ENCODE measurements around the gene MYADML2.

DNA sequence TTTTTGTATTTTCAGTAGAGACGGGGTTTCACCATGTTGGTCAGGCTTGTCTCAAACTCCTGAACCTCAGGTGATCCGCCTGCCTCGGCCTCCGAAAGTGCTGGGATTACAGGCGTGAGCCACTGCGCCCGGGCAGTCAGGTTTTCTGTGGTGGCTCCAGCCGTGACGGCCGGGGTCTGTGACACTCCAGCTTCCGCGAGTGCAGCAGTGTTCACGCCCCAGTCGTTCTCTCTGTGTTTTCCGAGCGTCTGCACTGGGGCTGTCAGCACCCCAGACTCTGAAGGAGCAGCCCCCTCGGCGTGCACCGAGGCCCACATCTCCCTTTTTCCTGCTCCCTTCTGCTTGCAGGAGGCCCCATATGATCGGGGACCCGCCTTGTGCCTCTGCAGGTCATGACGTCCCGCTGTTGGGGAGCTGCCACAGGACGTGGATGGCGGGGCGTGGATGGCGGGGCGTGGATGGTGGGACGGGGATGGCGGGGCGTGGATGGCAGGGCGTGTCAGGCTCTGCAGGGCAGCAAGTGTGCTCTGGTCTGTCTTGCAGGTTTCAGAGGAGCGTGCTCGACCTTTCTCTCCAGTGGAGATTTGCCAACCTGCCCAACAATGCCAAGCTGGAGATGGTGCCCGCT, 36.1 kb upstream of the MYADML2 start:
- TF ChIP-seq, protein P1, sequence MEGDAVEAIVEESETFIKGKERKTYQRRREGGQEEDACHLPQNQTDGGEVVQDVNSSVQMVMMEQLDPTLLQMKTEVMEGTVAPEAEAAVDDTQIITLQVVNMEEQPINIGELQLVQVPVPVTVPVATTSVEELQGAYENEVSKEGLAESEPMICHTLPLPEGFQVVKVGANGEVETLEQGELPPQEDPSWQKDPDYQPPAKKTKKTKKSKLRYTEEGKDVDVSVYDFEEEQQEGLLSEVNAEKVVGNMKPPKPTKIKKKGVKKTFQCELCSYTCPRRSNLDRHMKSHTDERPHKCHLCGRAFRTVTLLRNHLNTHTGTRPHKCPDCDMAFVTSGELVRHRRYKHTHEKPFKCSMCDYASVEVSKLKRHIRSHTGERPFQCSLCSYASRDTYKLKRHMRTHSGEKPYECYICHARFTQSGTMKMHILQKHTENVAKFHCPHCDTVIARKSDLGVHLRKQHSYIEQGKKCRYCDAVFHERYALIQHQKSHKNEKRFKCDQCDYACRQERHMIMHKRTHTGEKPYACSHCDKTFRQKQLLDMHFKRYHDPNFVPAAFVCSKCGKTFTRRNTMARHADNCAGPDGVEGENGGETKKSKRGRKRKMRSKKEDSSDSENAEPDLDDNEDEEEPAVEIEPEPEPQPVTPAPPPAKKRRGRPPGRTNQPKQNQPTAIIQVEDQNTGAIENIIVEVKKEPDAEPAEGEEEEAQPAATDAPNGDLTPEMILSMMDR (IDR thresholded peaks at IDR 0.05 in 8 of 11, conservative IDR thresholded peaks at IDR 0.05 in 3 of 11), result no peak
- TF ChIP-seq POLR2A (IDR thresholded peaks at IDR 0.05) (no peak), POLR2AphosphoS5 (IDR thresholded peaks at IDR 0.05) (no peak)
